Body of pancreas (tissue), 4 donors: ENCODE data around the gene SYNJ2. TPM values are rescaled to one million over a fixed set of nuclear protein-coding genes. Genes with fewer than 3 reads are reported as not detected.

Source experiments
- ATAC-seq: fragments of 150-250 bp; one replicate; pipeline ENCODE4 v1.9.1; 2016
- DNase-seq, 4 donors: peaks; one replicate each; pipeline ENCODE4 v3.0.0-alpha.2; 2019
- H3K27ac ChIP-seq, 4 donors: fragments of 200-600 bp; sonication (generic); 1 replicate in 3 of 4; 2 replicates in 1 of 4; pipeline versions ENCODE4 v1.5.1 to v1.6.1; 2016 to 2019; ENCODE audit warnings: mild to moderate bottlenecking in 1 of 4, mixed read lengths in 1 of 4, moderate library complexity in 1 of 4
- H3K27me3 ChIP-seq, 2 donors: fragments of 200-600 bp; sonication (generic); one replicate each; pipeline ENCODE4 v1.6.0; 2016; ENCODE audit warnings: mild to moderate bottlenecking in 1 of 2
- H3K36me3 ChIP-seq, 2 donors: fragments of 200-600 bp; sonication (generic); replicated peaks in 1 of 2; 2 replicates each; pipeline ENCODE4 v1.5.1; 2016; ENCODE audit warnings: low read depth in 2 of 2; ENCODE audit not compliant: insufficient read depth in 1 of 2
- H3K4me1 ChIP-seq: fragments of 200-600 bp; sonication (generic); one replicate; pipeline ENCODE4 v1.6.0; 2016
- H3K4me3 ChIP-seq, 2 donors: fragments of 200-600 bp; sonication (generic); 1 replicate in 1 of 2; 2 replicates in 1 of 2; pipeline ENCODE4 v1.5.1; 2016 to 2019
- H3K9me3 ChIP-seq, 3 donors: fragments of 200-600 bp; sonication (generic); 1 replicate in 2 of 3; 2 replicates in 1 of 3; pipeline ENCODE4 v1.5.1; 2016
- CTCF ChIP-seq, 7 experiments: fragments of 450-650 bp in 4 of 7; fragments of 200-600 bp in 3 of 7; sonication (generic) in 3 of 7; IDR thresholded peaks; one replicate each; pipeline ENCODE4 v1.5.1; 2016 to 2019; ENCODE audit warnings: antibody characterized with exemption in 7 of 7
- POLR2A ChIP-seq, 3 donors: fragments of 450-650 bp; IDR thresholded peaks; one replicate each; pipeline ENCODE4 v1.6.1; 2016; ENCODE audit warnings: antibody characterized with exemption in 3 of 3, mild to moderate bottlenecking in 2 of 3
- WGBS, 2 donors: methylation state at CpG; one replicate each; pipeline ENCODE4 v1.1.5; 2017; 5-methylcytosine and 5-hydroxymethylcytosine counted together
- intact Hi-C: fragments of 100-400 bp; cut with DNase I; formaldehyde crosslinking; loops from one replicate; pipeline ENCODE4 v1.15.1; 2023
- total RNA-seq, 2 donors: library from RNA; depleted of rRNA; stranded (reverse); fragments of >200 nt; gene quantifications; one replicate each; pipeline ENCODE4 v1.1.0, GENCODE V29; 2016

The SYNJ2 gene
- total RNA-seq, 2 donors from 2014 or later = 12.2 to 14.8 TPM

DNA sequence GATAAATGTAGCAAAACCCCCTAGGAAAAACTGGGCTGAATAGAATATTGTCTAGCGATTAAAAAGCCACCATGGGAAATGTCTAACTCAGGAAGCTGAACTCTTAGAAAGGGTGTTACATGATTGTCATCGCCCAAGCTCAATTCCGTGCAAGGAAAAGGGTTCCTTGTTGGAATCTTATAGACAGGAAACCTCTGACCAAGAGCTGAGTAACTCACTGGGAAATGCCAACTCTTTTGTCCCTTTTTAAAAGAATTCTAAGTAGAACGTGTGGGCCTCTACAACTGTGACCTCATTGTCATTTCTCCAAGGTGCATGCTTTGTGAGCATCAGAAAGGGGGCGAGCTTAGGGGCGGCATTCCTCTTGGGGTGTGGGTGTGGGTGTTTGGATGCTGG is 88.1 kb downstream of the SYNJ2 start:
- Histone ChIP-seq H3K27me3 (no peaks in the 10 kb centered on the region), H3K4me1 (peaks cover 9% of the 10 kb centered on the region), H3K4me3 (no peak overlapping the region), H3K36me3 (peaks cover 0 to 11% of the 10 kb centered on the region in 2 donors), H3K9me3 (no peaks in the 10 kb centered on the region), H3K27ac (peak overlapping the region in 1 of 4 donors; percentile 53)
- WGBS, 2 donors = 85 to 88% methylated on average over 6 of the region's 6 CpGs
- no peak for DNase-seq
- ATAC-seq = no peak
- intact Hi-C loops = loop anchor here (10.0 kb wide), 1 partner anchor 95 kb away; no protein-coding TSS in a partner anchor
- TF ChIP-seq CTCF (IDR thresholded peaks at IDR 0.05) = no peak
- TF ChIP-seq POLR2A (IDR thresholded peaks at IDR 0.05) = no peak

DNA sequence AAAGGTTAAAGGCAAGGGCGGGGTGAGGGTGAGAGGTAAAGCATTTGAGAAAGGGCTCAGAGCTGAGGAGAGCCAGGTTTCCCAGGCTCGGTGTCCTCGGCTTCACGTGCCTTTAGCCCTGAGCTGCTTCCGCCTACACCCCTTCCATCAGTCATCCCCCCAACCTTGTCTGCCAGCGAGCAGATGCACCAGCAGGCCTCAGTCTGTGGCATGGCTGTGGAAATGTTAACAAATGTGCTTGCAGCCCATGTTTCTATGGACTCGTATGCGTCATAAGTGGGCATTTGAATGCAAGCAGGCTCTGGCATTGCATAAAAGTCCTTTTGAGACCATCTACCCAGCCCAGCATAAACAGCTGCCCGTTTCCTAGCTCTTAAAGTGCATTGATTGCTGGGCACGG is 88.8 kb downstream of the SYNJ2 start:
- no peak for TF ChIP-seq CTCF (IDR thresholded peaks at IDR 0.05)
- no peak for TF ChIP-seq POLR2A (IDR thresholded peaks at IDR 0.05)
- DNase-seq = no peak
- H3K4me3 ChIP-seq = no peak overlapping the region
- no peaks in the 10 kb centered on the region for H3K9me3 ChIP-seq
- no peaks in the 10 kb centered on the region for H3K27me3 ChIP-seq
- peaks cover 0 to 8% of the 10 kb centered on the region in 2 donors for H3K36me3 ChIP-seq
- H3K4me1 ChIP-seq = peaks cover 9% of the 10 kb centered on the region
- peak overlapping the region in 1 of 4 donors; percentile 22 for H3K27ac ChIP-seq
- intact Hi-C loops = loop anchor here (10.0 kb wide), 1 partner anchor 96 kb away; no protein-coding TSS in a partner anchor
- ATAC-seq = no peak
- WGBS, 2 donors = 93 to 96% methylated on average over 9 to 10 of the region's 10 CpGs

DNA sequence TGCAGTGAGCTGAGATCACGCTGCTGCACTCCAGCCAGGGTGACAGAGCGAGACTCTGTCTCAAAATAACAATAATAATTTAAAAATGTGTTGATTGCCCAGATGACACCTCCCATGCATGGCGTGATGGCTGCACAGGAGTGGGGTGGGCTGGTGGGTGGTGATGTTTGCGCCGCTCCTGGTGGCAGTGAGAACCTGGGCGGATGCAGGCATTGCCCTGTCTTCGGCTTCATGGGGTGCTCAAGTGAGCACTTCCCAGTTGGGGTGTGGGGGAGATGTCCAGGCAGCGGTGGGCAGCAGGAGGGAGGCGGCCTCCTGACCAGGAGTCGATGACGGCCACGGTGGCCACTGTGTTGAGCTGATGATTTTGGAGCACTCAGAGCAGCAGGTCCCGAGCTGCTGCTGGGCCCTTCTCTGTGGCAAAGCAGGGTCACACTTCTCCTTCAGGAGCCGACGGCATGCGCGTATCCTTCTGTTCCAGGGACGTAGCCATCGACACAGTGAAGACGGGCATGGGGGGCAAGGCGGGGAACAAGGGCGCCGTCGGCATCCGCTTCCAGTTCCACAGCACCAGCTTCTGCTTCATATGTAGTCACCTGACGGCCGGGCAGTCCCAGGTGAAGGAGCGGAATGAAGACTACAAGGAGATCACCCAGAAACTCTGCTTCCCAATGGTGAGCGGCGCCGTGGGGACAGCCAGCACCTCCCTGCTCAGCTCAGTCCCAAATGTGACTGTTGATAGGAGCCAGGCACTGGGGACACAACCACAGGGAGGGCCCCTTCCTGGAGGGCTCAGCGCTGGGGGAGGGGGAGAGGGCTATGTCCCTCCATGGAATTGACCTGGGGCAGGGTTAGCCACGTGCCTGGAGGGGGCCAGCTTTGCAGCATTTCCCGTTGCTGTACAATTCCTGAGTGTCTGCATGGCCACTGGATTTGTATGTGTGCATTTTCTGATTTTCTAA is 89.7 kb downstream of the SYNJ2 start:
- WGBS, 2 donors = 88% methylated on average over 33 to 34 of the region's 34 CpGs
- Histone ChIP-seq H3K27me3 (no peaks in the 10 kb centered on the region), H3K4me1 (peaks cover 9% of the 10 kb centered on the region), H3K9me3 (no peaks in the 10 kb centered on the region), H3K27ac (no peak overlapping the region), H3K4me3 (no peak overlapping the region), H3K36me3 (peaks cover 0 to 8% of the 10 kb centered on the region in 2 donors)
- TF ChIP-seq POLR2A (IDR thresholded peaks at IDR 0.05) = no peak
- TF ChIP-seq CTCF (IDR thresholded peaks at IDR 0.05) = no peak
- ATAC-seq (no peak), DNase-seq (no peak)
- intact Hi-C loops = loop anchor here (10.0 kb wide), 1 partner anchor 97 kb away; no protein-coding TSS in a partner anchor

DNA sequence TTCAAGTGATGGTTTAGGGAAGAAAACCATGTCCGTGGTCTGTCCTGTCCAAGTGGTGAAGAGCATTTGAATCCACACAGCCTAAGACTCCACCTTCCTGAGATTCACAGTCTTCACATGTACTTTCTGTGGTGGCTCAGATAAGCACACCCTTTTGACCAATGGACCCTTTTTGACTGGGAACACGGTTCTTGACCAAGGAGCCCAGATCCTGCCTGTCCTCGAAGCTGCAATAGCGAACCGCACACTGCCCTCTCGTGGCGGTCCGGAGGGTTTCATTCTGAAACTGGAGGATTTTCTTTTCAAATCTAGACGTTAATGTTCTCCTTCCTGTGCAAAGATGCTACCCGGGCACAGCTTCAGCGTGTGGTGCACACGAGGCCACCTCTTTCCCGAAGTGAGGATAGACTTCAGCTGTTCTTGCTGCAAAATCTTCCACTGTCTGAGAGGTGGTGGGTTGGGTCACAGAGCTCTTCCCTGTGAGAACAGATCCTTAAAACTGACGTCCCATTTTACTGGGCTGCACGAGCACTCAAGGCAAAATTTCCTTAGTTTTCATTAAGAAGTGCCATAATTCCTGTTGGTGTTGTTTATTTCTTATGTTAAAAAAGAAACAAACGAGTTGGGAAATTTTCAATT is 90.5 kb downstream of the SYNJ2 start:
- H3K4me3 ChIP-seq = no peak overlapping the region
- peaks cover 0 to 9% of the 10 kb centered on the region in 2 donors for H3K36me3 ChIP-seq
- WGBS, 2 donors = 17 to 21% methylated on average over 15 to 16 of the region's 16 CpGs
- ATAC-seq = peak; percentile 69
- peaks cover 9% of the 10 kb centered on the region for H3K4me1 ChIP-seq
- H3K9me3 ChIP-seq = no peaks in the 10 kb centered on the region
- no peak for TF ChIP-seq POLR2A (IDR thresholded peaks at IDR 0.05)
- peak; percentile 46 to 82 (median 80) for TF ChIP-seq CTCF (IDR thresholded peaks at IDR 0.05)
- no peak overlapping the region for H3K27ac ChIP-seq
- H3K27me3 ChIP-seq = no peaks in the 10 kb centered on the region
- intact Hi-C loops = loop anchor here (10.0 kb wide), 1 partner anchor 97 kb away; no protein-coding TSS in a partner anchor
- DNase-seq = peak; percentile 75 to 76 (median 76)
